ENCODE measurements around the gene MALT1. TPM values are rescaled to one million over a fixed set of nuclear protein-coding genes. Genes with fewer than 3 reads are reported as not detected.

The MALT1 gene
- total RNA-seq, 1 donor from 2014 or later: 14.1 TPM

GRCh38 chr18:58796220-58796619 lies 125.0 kb downstream of the MALT1 start:
- no peak for DNase-seq (ENCODE audit: low spot score, unreplicated experiment)
- TF ChIP-seq, protein P1, sequence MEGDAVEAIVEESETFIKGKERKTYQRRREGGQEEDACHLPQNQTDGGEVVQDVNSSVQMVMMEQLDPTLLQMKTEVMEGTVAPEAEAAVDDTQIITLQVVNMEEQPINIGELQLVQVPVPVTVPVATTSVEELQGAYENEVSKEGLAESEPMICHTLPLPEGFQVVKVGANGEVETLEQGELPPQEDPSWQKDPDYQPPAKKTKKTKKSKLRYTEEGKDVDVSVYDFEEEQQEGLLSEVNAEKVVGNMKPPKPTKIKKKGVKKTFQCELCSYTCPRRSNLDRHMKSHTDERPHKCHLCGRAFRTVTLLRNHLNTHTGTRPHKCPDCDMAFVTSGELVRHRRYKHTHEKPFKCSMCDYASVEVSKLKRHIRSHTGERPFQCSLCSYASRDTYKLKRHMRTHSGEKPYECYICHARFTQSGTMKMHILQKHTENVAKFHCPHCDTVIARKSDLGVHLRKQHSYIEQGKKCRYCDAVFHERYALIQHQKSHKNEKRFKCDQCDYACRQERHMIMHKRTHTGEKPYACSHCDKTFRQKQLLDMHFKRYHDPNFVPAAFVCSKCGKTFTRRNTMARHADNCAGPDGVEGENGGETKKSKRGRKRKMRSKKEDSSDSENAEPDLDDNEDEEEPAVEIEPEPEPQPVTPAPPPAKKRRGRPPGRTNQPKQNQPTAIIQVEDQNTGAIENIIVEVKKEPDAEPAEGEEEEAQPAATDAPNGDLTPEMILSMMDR (IDR thresholded peaks at IDR 0.05; ENCODE audit: unreplicated experiment): no peak
- no peaks in the 10 kb centered on the region for H3K4me1 Mint-ChIP-seq (ENCODE audit: low read depth)
- no peaks in the 10 kb centered on the region for H3K36me3 Mint-ChIP-seq (ENCODE audit: insufficient read depth)
- no peak overlapping the region for H3K27ac Mint-ChIP-seq
- no peaks in the 10 kb centered on the region for H3K9me3 Mint-ChIP-seq (ENCODE audit: low read depth)
- no peaks in the 10 kb centered on the region for H3K27me3 Mint-ChIP-seq
- no peak overlapping the region for H3K4me3 Mint-ChIP-seq (ENCODE audit: low read depth)

GRCh38 chr18:58800582-58800981 lies 129.3 kb downstream of the MALT1 start:
- Mint-ChIP-seq H3K4me1 (ENCODE audit: low read depth) (no peaks in the 10 kb centered on the region), H3K27ac (peak overlapping the region; percentile 76), H3K9me3 (ENCODE audit: low read depth) (no peaks in the 10 kb centered on the region), H3K27me3 (peaks cover 2% of the 10 kb centered on the region), H3K36me3 (ENCODE audit: insufficient read depth) (no peaks in the 10 kb centered on the region), H3K4me3 (ENCODE audit: low read depth) (no peak overlapping the region)
- TF ChIP-seq, protein P1 (IDR thresholded peaks at IDR 0.05; ENCODE audit: unreplicated experiment): no peak
- no peak for DNase-seq (ENCODE audit: low spot score, unreplicated experiment)

DNA sequence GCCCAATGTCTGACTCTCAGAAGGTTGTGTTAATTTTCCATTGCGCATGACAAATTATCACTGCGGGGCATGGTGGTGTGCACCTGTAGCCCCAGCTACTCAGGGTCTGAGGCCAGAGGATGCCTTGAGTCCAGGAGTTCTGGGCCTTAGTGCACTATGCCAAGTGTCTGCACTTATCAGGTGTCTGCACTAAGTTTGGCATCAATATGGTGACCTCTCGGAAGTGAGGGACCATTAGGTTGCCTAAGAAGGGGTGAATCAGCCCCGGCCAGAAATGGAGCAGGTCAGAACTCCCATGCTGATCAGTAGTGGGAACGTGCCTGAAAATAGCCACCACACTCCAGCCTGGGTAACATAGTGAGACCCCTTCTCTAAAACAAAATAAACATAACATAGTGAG lies 131.7 kb downstream of the MALT1 start:
- H3K27me3 Mint-ChIP-seq: peaks cover 2% of the 10 kb centered on the region
- H3K9me3 Mint-ChIP-seq (ENCODE audit: low read depth): no peaks in the 10 kb centered on the region
- no peaks in the 10 kb centered on the region for H3K4me1 Mint-ChIP-seq (ENCODE audit: low read depth)
- no peak overlapping the region for H3K4me3 Mint-ChIP-seq (ENCODE audit: low read depth)
- TF ChIP-seq, protein P1 (IDR thresholded peaks at IDR 0.05; ENCODE audit: unreplicated experiment): no peak
- no peaks in the 10 kb centered on the region for H3K36me3 Mint-ChIP-seq (ENCODE audit: insufficient read depth)
- no peak for DNase-seq (ENCODE audit: low spot score, unreplicated experiment)
- H3K27ac Mint-ChIP-seq: no peak overlapping the region

DNA sequence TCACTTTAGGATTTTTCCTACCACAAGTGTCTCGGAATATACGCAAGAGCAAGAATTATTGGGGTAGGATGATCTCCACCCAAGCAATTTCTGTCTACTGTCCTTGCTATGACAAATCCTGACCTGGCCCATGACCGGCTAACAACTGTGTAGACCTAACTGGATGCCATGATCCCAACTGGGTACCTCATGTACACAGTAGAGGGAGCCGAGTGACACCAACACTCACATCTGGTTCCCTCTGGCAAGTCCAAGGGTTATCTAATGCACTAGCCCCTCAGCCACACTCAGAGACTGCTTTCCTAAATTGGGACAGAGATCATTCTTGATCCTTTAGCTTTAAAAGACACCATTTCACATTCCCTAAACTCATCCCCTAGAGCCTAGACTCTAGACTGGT lies 132.7 kb downstream of the MALT1 start:
- no peak for DNase-seq (ENCODE audit: low spot score, unreplicated experiment)
- H3K27ac Mint-ChIP-seq: no peak overlapping the region
- H3K4me1 Mint-ChIP-seq (ENCODE audit: low read depth): no peaks in the 10 kb centered on the region
- H3K4me3 Mint-ChIP-seq (ENCODE audit: low read depth): no peak overlapping the region
- TF ChIP-seq, protein P1 (IDR thresholded peaks at IDR 0.05; ENCODE audit: unreplicated experiment): no peak
- peaks cover 2% of the 10 kb centered on the region for H3K27me3 Mint-ChIP-seq
- H3K36me3 Mint-ChIP-seq (ENCODE audit: insufficient read depth): no peaks in the 10 kb centered on the region
- H3K9me3 Mint-ChIP-seq (ENCODE audit: low read depth): no peaks in the 10 kb centered on the region

Other genes with a start within 250 kb of the MALT1 start
- gene ALPK2, start 42.4 kb upstream of the MALT1 start, total RNA-seq: 0.26 and 0.29 TPM in 2 replicates
- 184 and 190 TPM in 2 replicates for gene ZNF532, start 193.4 kb downstream of the MALT1 start, total RNA-seq